ENCODE measurements around the gene SLC39A11. TPM values are rescaled to one million over a fixed set of nuclear protein-coding genes. Genes with fewer than 3 reads are reported as not detected.

SLC39A11 gene
- total and polyA plus RNA-seq, 5 donors from 2014 or later: 9.3 to 32.2 (median 11.9) TPM

DNA sequence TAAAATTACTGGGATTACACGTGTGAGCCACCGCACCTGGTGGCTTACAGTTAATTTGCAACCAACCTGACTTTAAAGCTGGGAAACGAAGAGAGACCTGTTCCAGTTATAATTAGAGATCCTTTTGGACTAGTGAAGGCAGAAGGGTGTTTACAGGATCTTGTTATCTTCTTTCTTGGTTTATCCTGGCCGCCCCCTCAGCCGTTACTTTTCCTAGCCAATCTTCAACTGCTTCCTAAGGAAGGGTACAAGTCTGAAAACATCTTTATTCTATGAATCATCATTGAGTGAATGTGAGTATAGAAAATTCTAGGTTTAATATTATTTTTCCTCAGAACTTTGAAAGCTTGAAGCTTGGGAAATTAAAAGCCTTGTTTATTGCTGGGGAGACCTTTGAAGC, 286.5 kb downstream of the SLC39A11 start:
- H3K27me3 Mint-ChIP-seq: no peaks in the 10 kb centered on the region
- Histone ChIP-seq H3K36me3 (ENCODE audit: control insufficient read depth, insufficient read depth, low read length) (no peaks in the 10 kb centered on the region), H3K9me3 (ENCODE audit: control insufficient read depth in 2 of 2, low read length in 2 of 2) (peaks cover 5% of the 10 kb centered on the region in 2 experiments), H3K4me1 (ENCODE audit: control insufficient read depth, insufficient read depth, low read length, poor library complexity, severe bottlenecking) (no peaks in the 10 kb centered on the region), H3K27ac (ENCODE audit: insufficient read depth, low read length, poor library complexity, severe bottlenecking) (no peak overlapping the region), H3K4me3 (ENCODE audit: low read depth, low read length) (no peak overlapping the region), H3K27me3 (ENCODE audit: control insufficient read depth, insufficient read depth, low read length) (no peaks in the 10 kb centered on the region)
- H3K27ac Mint-ChIP-seq: no peak overlapping the region
- H3K36me3 Mint-ChIP-seq: peaks cover 26% of the 10 kb centered on the region
- ATAC-seq (ENCODE audit: low read depth in 2 of 2) (no peak), DNase-seq (no peak)
- no peaks in the 10 kb centered on the region for H3K4me1 Mint-ChIP-seq
- no peak overlapping the region for H3K4me3 Mint-ChIP-seq
- H3K9me3 Mint-ChIP-seq: peaks cover 0 to 6% (median 4%) of the 10 kb centered on the region in 7 donors

DNA sequence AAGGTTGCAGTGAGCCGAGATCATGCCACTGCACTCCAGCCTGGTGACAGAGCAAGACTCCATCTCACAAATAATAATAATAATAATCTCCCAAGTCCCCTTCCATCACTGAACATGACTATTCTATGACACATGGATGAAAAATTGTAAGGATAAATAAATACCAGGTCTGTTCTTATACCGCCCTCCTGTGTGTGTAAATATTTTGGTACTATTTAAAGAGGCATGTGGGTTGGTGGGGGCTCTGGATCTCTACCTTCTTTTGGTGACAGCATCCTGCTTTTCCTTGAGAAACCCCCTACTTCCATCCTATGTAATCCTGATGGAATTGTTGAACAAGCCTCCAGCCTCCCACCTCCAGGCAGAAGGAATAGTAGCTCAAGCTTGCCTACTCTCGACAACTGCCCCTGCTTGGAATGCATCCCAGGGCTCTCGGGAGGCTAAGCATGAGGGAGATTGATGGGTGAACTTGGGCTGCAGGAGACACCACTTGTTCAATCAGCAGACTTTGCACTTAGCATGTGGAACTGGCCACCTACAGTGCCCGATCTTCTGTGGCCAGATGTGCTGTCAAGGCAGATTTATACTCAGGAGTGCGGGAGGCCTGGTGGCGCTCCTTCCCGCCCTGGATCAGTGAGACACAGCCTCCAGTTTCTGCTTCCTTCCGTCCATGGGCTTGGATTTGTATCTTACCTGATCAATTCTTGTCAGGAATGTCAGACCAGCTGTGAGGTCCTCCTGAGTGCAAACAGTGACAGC, 287.4 kb downstream of the SLC39A11 start:
- H3K4me1 ChIP-seq (ENCODE audit: control insufficient read depth, insufficient read depth, low read length, poor library complexity, severe bottlenecking): no peaks in the 10 kb centered on the region
- H3K27me3 ChIP-seq (ENCODE audit: control insufficient read depth, insufficient read depth, low read length): no peaks in the 10 kb centered on the region
- no peak overlapping the region for H3K4me3 ChIP-seq (ENCODE audit: low read depth, low read length)
- H3K4me1 Mint-ChIP-seq: no peaks in the 10 kb centered on the region
- H3K27ac Mint-ChIP-seq: no peak overlapping the region
- H3K36me3 ChIP-seq (ENCODE audit: control insufficient read depth, insufficient read depth, low read length): no peaks in the 10 kb centered on the region
- peaks cover 29% of the 10 kb centered on the region for H3K36me3 Mint-ChIP-seq
- no peaks in the 10 kb centered on the region for H3K27me3 Mint-ChIP-seq
- no peak for DNase-seq
- H3K9me3 Mint-ChIP-seq: peaks cover 0 to 12% (median 6%) of the 10 kb centered on the region in 7 donors
- ATAC-seq (ENCODE audit: low read depth in 2 of 2): no peak
- no peak overlapping the region for H3K4me3 Mint-ChIP-seq
- H3K27ac ChIP-seq (ENCODE audit: insufficient read depth, low read length, poor library complexity, severe bottlenecking): no peak overlapping the region
- peaks cover 5 to 8% of the 10 kb centered on the region in 2 experiments for H3K9me3 ChIP-seq (ENCODE audit: control insufficient read depth in 2 of 2, low read length in 2 of 2)

DNA sequence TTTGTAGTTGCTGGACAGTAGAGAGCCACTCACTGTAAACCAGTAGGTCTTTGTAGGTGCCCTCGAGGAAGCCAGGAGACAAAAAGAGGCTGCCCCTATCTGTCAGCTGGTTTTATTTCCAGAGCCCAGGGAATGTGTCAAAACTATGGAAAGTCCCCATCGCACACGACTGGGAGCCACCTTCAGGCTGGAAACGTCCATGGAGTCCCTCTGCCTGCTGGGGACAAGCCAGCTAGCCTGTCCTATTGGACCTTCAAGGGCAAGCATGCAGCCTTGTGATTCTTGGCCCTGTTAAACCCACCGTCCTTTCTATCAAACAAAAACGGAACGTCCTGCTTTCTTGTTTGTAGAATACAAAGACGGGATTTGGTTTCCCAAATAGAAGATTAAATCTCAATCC, 289.8 kb downstream of the SLC39A11 start:
- Mint-ChIP-seq H3K4me3 (no peak overlapping the region), H3K27ac (no peak overlapping the region), H3K4me1 (no peaks in the 10 kb centered on the region), H3K27me3 (no peaks in the 10 kb centered on the region), H3K9me3 (peaks cover 4 to 30% (median 13%) of the 10 kb centered on the region in 7 donors), H3K36me3 (peaks cover 45% of the 10 kb centered on the region)
- Histone ChIP-seq H3K4me1 (ENCODE audit: control insufficient read depth, insufficient read depth, low read length, poor library complexity, severe bottlenecking) (no peaks in the 10 kb centered on the region), H3K4me3 (ENCODE audit: low read depth, low read length) (no peak overlapping the region), H3K9me3 (ENCODE audit: control insufficient read depth in 2 of 2, low read length in 2 of 2) (peaks cover 8 to 12% of the 10 kb centered on the region in 2 experiments), H3K36me3 (ENCODE audit: control insufficient read depth, insufficient read depth, low read length) (no peaks in the 10 kb centered on the region), H3K27me3 (ENCODE audit: control insufficient read depth, insufficient read depth, low read length) (no peaks in the 10 kb centered on the region), H3K27ac (ENCODE audit: insufficient read depth, low read length, poor library complexity, severe bottlenecking) (no peak overlapping the region)
- no peak for ATAC-seq (ENCODE audit: low read depth in 2 of 2)
- no peak for DNase-seq

DNA sequence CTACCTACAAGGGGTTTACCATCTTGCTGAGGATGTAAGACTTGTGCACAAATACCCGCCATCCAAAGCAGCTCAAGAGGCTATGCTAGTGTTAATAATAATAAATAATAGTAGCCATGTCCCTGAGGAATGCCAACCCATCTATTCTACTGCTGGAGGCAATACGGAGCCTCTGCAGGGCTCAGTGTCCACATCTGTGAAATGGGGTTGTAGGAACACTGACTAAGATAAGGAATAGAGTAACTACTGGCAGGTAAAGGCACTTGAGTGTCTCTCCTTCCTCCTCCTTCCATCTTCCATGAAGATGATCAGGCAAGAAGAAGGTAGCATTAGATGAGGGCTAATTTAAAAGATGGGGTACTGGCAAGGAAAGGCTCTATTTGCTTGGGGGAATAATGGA, 295.3 kb downstream of the SLC39A11 start:
- Histone ChIP-seq H3K4me1 (ENCODE audit: control insufficient read depth, insufficient read depth, low read length, poor library complexity, severe bottlenecking) (no peaks in the 10 kb centered on the region), H3K27me3 (ENCODE audit: control insufficient read depth, insufficient read depth, low read length) (no peaks in the 10 kb centered on the region), H3K4me3 (ENCODE audit: low read depth, low read length) (no peak overlapping the region), H3K36me3 (ENCODE audit: control insufficient read depth, insufficient read depth, low read length) (peaks cover 7% of the 10 kb centered on the region), H3K9me3 (ENCODE audit: control insufficient read depth in 2 of 2, low read length in 2 of 2) (peaks cover 18 to 42% of the 10 kb centered on the region in 2 experiments), H3K27ac (ENCODE audit: insufficient read depth, low read length, poor library complexity, severe bottlenecking) (no peak overlapping the region)
- H3K36me3 Mint-ChIP-seq: peaks cover 67% of the 10 kb centered on the region
- H3K4me3 Mint-ChIP-seq: no peak overlapping the region
- no peak for DNase-seq
- no peak for ATAC-seq (ENCODE audit: low read depth in 2 of 2)
- peaks cover 6 to 69% (median 27%) of the 10 kb centered on the region in 7 donors for H3K9me3 Mint-ChIP-seq
- no peak overlapping the region for H3K27ac Mint-ChIP-seq
- H3K4me1 Mint-ChIP-seq: no peaks in the 10 kb centered on the region
- no peaks in the 10 kb centered on the region for H3K27me3 Mint-ChIP-seq

DNA sequence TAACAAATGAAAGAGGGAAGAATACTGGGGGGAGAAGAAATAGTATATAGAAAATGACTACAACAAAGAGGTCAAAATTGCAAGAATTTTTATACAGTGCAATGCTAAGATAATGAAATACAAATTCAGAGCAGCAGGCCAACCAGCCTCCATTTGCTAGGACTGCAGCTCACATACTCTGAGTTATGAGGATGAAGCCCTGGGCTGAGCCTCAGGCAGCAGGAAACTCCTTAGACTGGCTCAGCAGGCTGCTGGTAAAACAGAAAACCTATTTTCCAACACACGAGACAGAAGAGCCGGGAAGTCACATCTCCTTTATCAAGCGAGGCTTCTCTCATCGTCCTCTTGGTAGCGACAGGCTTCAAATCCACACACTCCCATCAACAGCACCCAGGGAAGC, 296.5 kb downstream of the SLC39A11 start:
- Histone ChIP-seq H3K4me3 (ENCODE audit: low read depth, low read length) (no peak overlapping the region), H3K27me3 (ENCODE audit: control insufficient read depth, insufficient read depth, low read length) (no peaks in the 10 kb centered on the region), H3K4me1 (ENCODE audit: control insufficient read depth, insufficient read depth, low read length, poor library complexity, severe bottlenecking) (no peaks in the 10 kb centered on the region), H3K9me3 (ENCODE audit: control insufficient read depth in 2 of 2, low read length in 2 of 2) (peaks cover 19 to 50% of the 10 kb centered on the region in 2 experiments), H3K27ac (ENCODE audit: insufficient read depth, low read length, poor library complexity, severe bottlenecking) (no peak overlapping the region), H3K36me3 (ENCODE audit: control insufficient read depth, insufficient read depth, low read length) (peaks cover 10% of the 10 kb centered on the region)
- Mint-ChIP-seq H3K9me3 (peaks cover 10 to 77% (median 28%) of the 10 kb centered on the region in 7 donors), H3K27ac (no peak overlapping the region), H3K36me3 (peaks cover 77% of the 10 kb centered on the region), H3K4me1 (no peaks in the 10 kb centered on the region), H3K4me3 (no peak overlapping the region), H3K27me3 (no peaks in the 10 kb centered on the region)
- ATAC-seq (ENCODE audit: low read depth in 2 of 2): no peak
- DNase-seq: no peak

- peaks cover 6 to 63% (median 21%) of the 10 kb centered on the region in 7 donors for H3K9me3 Mint-ChIP-seq
- Histone ChIP-seq H3K27me3 (ENCODE audit: control insufficient read depth, insufficient read depth, low read length) (no peaks in the 10 kb centered on the region), H3K36me3 (ENCODE audit: control insufficient read depth, insufficient read depth, low read length) (peaks cover 10% of the 10 kb centered on the region), H3K4me1 (ENCODE audit: control insufficient read depth, insufficient read depth, low read length, poor library complexity, severe bottlenecking) (no peaks in the 10 kb centered on the region), H3K4me3 (ENCODE audit: low read depth, low read length) (no peak overlapping the region), H3K9me3 (ENCODE audit: control insufficient read depth in 2 of 2, low read length in 2 of 2) (peaks cover 17 to 42% of the 10 kb centered on the region in 2 experiments), H3K27ac (ENCODE audit: insufficient read depth, low read length, poor library complexity, severe bottlenecking) (no peak overlapping the region)
- DNase-seq (no peak), ATAC-seq (ENCODE audit: low read depth in 2 of 2) (no peak)
- no peaks in the 10 kb centered on the region for H3K27me3 Mint-ChIP-seq
- peaks cover 72% of the 10 kb centered on the region for H3K36me3 Mint-ChIP-seq
- H3K4me1 Mint-ChIP-seq: no peaks in the 10 kb centered on the region
- H3K4me3 Mint-ChIP-seq: no peak overlapping the region
- H3K27ac Mint-ChIP-seq: no peak overlapping the region
Measured at GRCh38 chr17:72794152-72794551, 298.3 kb downstream of the SLC39A11 start.

DNA sequence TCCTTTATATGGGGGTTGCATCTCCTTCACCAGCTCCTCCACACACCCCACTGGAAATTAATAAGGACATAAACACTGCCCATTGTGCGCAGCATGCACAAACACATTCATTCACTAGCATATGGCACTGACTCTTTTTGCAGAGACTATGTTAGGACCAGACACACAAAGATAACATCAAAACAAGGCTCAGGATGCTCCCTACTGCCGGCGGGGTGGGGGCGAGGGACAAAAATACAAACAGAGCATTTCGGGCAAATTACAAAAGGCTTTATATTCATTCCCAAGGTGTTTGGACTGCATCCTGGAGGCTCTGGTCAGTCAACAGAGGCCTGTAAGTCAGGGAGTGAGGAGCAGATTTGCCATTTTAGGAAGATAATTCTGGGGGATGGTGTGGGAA, 299.7 kb downstream of the SLC39A11 start:
- H3K9me3 Mint-ChIP-seq: peaks cover 6 to 55% (median 20%) of the 10 kb centered on the region in 7 donors
- H3K4me3 ChIP-seq (ENCODE audit: low read depth, low read length): no peak overlapping the region

DNA sequence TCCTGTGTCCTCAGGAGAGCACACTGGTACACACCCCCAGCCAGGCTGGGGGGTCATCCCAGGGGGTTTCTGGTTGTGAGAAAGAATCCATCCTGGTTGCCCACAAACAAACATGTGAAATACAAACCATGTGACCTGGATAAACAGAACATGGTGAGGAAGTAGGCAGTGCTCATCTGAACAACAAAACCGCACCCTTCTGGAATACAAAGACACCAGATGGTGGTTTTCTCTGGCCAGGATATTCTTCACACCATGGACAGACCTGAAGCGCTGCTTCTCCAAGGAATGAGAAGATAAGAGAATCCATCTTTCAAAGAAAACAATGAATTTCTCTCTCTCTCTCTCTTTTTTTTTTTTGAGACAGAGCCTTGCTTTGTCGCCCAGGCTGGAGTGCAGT, 302.3 kb downstream of the SLC39A11 start:
- Mint-ChIP-seq H3K4me3 (no peak overlapping the region), H3K4me1 (no peaks in the 10 kb centered on the region), H3K27me3 (no peaks in the 10 kb centered on the region), H3K9me3 (peaks cover 7 to 38% (median 12%) of the 10 kb centered on the region in 7 donors), H3K36me3 (peaks cover 45% of the 10 kb centered on the region), H3K27ac (no peak overlapping the region)
- ATAC-seq (ENCODE audit: low read depth in 2 of 2) (no peak), DNase-seq (no peak)
- H3K27ac ChIP-seq (ENCODE audit: insufficient read depth, low read length, poor library complexity, severe bottlenecking): no peak overlapping the region
- H3K27me3 ChIP-seq (ENCODE audit: control insufficient read depth, insufficient read depth, low read length): no peaks in the 10 kb centered on the region
- H3K9me3 ChIP-seq (ENCODE audit: control insufficient read depth in 2 of 2, low read length in 2 of 2): peaks cover 12 to 35% of the 10 kb centered on the region in 2 experiments
- no peaks in the 10 kb centered on the region for H3K4me1 ChIP-seq (ENCODE audit: control insufficient read depth, insufficient read depth, low read length, poor library complexity, severe bottlenecking)
- peaks cover 10% of the 10 kb centered on the region for H3K36me3 ChIP-seq (ENCODE audit: control insufficient read depth, insufficient read depth, low read length)
- no peak overlapping the region for H3K4me3 ChIP-seq (ENCODE audit: low read depth, low read length)

More for the DNA sequence above, 299.7 kb downstream of the SLC39A11 start:
- H3K4me1 ChIP-seq (ENCODE audit: control insufficient read depth, insufficient read depth, low read length, poor library complexity, severe bottlenecking): no peaks in the 10 kb centered on the region
- no peaks in the 10 kb centered on the region for H3K4me1 Mint-ChIP-seq
- H3K27ac Mint-ChIP-seq: no peak overlapping the region
- peaks cover 13 to 42% of the 10 kb centered on the region in 2 experiments for H3K9me3 ChIP-seq (ENCODE audit: control insufficient read depth in 2 of 2, low read length in 2 of 2)
- no peak overlapping the region for H3K4me3 Mint-ChIP-seq
- H3K36me3 ChIP-seq (ENCODE audit: control insufficient read depth, insufficient read depth, low read length): peaks cover 10% of the 10 kb centered on the region
- no peak overlapping the region for H3K27ac ChIP-seq (ENCODE audit: insufficient read depth, low read length, poor library complexity, severe bottlenecking)
- no peak for ATAC-seq (ENCODE audit: low read depth in 2 of 2)
- H3K27me3 Mint-ChIP-seq: no peaks in the 10 kb centered on the region
- no peaks in the 10 kb centered on the region for H3K27me3 ChIP-seq (ENCODE audit: control insufficient read depth, insufficient read depth, low read length)
- DNase-seq: no peak
- peaks cover 61% of the 10 kb centered on the region for H3K36me3 Mint-ChIP-seq

All from CD4-positive, CD25-positive, alpha-beta regulatory T cell (primary cell).